OCI-LY7 (cell line): Measurements from ENCODE around the gene CDH16. TPM values are rescaled to one million over a fixed set of nuclear protein-coding genes. Genes with fewer than 3 reads are reported as not detected.

Experiments
- BruUV-seq: library from RNA; stranded (reverse); fragments of 400-500 nt; replicated peaks from 2 replicates; lab custom pipeline; 2021; lab: Mats Ljungman, UMichigan
- CTCF ChIA-PET: fragments of 300-600 bp; sonication (Branson Sonifier 250); formaldehyde crosslinking; loops from one replicate; lab custom pipeline; 2022; ENCODE audit warnings: antibody characterized with exemption; ENCODE audit not compliant: unreplicated experiment; lab: Charles Lee
- POLR2A ChIA-PET: fragments of 300-600 bp; sonication (Branson Sonifier 250); formaldehyde crosslinking; loops from one replicate; lab custom pipeline; 2022; ENCODE audit warnings: antibody characterized with exemption; lab: Charles Lee
- DNase-seq: peaks from one replicate; pipeline ENCODE4 v3.0.0-alpha.2; 2015; ENCODE audit warnings: low spot score
- H2AFZ ChIP-seq: fragments of 200-600 bp; sonication (generic), shearing (Covaris generic); 2 replicates; pipeline ENCODE4 v1.6.1; 2014; ENCODE audit warnings: mild to moderate bottlenecking, antibody characterized with exemption, low read length, moderate library complexity
- H3K27ac ChIP-seq: fragments of 200-600 bp; sonication (generic); 2 replicates; pipeline ENCODE4 v1.5.1; 2014; ENCODE audit warnings: mixed run types, low read depth, mild to moderate bottlenecking, moderate library complexity, low read length, inconsistent platforms; ENCODE audit not compliant: poor library complexity, severe bottlenecking
- H3K36me3 ChIP-seq: fragments of 200-600 bp; sonication (generic); 2 replicates; pipeline ENCODE4 v1.6.1; 2014; ENCODE audit warnings: mild to moderate bottlenecking, antibody characterized with exemption, low read length, moderate library complexity, mixed read lengths; ENCODE audit not compliant: insufficient read depth
- H3K4me1 ChIP-seq: fragments of 200-600 bp; sonication (generic); 2 replicates; pipeline ENCODE4 v1.5.1; 2014; ENCODE audit warnings: mild to moderate bottlenecking, low read length; ENCODE audit not compliant: insufficient read depth, poor library complexity, severe bottlenecking
- H3K4me2 ChIP-seq: fragments of 200-600 bp; sonication (generic); 2 replicates; pipeline ENCODE4 v1.6.1; 2014; ENCODE audit warnings: mild to moderate bottlenecking, low read length
- H3K4me3 ChIP-seq: fragments of 200-600 bp; sonication (generic); 2 replicates; pipeline ENCODE4 v1.5.1; 2014; ENCODE audit warnings: mild to moderate bottlenecking, low read depth, low read length; ENCODE audit not compliant: poor library complexity, severe bottlenecking
- H3K79me2 ChIP-seq: fragments of 200-600 bp; sonication (generic); 2 replicates; pipeline ENCODE4 v1.6.1; 2016; ENCODE audit warnings: low read depth, mild to moderate bottlenecking, low read length, moderate library complexity, mixed read lengths; ENCODE audit not compliant: insufficient read depth
- H3K9me2 ChIP-seq: fragments of 200-600 bp; sonication (generic); 2 replicates; pipeline ENCODE4 v1.6.1; 2016; ENCODE audit warnings: mild to moderate bottlenecking, low read length, mixed read lengths; ENCODE audit not compliant: insufficient read depth
- H3K9me3 ChIP-seq: fragments of 200-600 bp; sonication (generic); 2 replicates; pipeline ENCODE4 v1.6.1; 2014; ENCODE audit warnings: mild to moderate bottlenecking, mixed run types, low read length, mixed read lengths
- H4K20me1 ChIP-seq: fragments of 200-600 bp; sonication (generic); 2 replicates; pipeline ENCODE4 v1.6.1; 2014; ENCODE audit warnings: mild to moderate bottlenecking, antibody characterized with exemption, low read length, moderate library complexity, mixed read lengths; ENCODE audit not compliant: insufficient read depth
- CTCF ChIP-seq: fragments of 200-600 bp; sonication (generic); conservative IDR thresholded peaks from 2 replicates; pipeline ENCODE4 v1.5.1; 2014; ENCODE audit warnings: mild to moderate bottlenecking, antibody characterized with exemption, low read length, moderate library complexity, mixed read lengths
- EZH2phosphoT487 ChIP-seq: fragments of 200-600 bp; sonication (generic); IDR thresholded peaks from 2 replicates; pipeline ENCODE4 v1.6.1; 2018; ENCODE audit warnings: low read depth, borderline replicate concordance, mild to moderate bottlenecking, mixed run types, antibody characterized with exemption, low read length, moderate library complexity, mixed read lengths
- intact Hi-C: fragments of 100-400 bp; cut with micrococcal nuclease; formaldehyde crosslinking; loops from one replicate; pipeline ENCODE4 v1.10.0; 2022; ENCODE audit not compliant: unreplicated experiment
- total RNA-seq, 2 experiments: library from RNA; depleted of rRNA in 1 of 2; stranded (reverse); fragments of >200 nt in 1 of 2; shearing (Covaris generic) in 1 of 2; gene quantifications; 2 replicates each; pipeline ENCODE4 v1.2.3, GENCODE V29; 2014 to 2022

The CDH16 gene
- total RNA-seq, 2 experiments from 2014 or later = not detected

- no peaks in the 10 kb centered on the region for H3K79me2 ChIP-seq
- no peak overlapping the region for H3K27ac ChIP-seq
- CTCF ChIA-PET = interaction anchor here (0.6 kb wide), 1 partner anchor 9 kb away, joined by 3 read pairs; no protein-coding TSS in a partner anchor
- intact Hi-C loops = no loop called here
- H3K36me3 ChIP-seq = no peaks in the 10 kb centered on the region
- DNase-seq = no peak
- no TSS peak for BruUV-seq
- POLR2A ChIA-PET = no interaction called here
- no peak for TF ChIP-seq EZH2phosphoT487
- TF ChIP-seq CTCF = no peak
- no peaks in the 10 kb centered on the region for H3K4me1 ChIP-seq
- H3K9me3 ChIP-seq = no peaks in the 10 kb centered on the region
- H3K9me2 ChIP-seq = no peaks in the 10 kb centered on the region
- no peak overlapping the region for H2AFZ ChIP-seq
- no peak overlapping the region for H3K4me2 ChIP-seq
- H4K20me1 ChIP-seq = no peaks in the 10 kb centered on the region
- no peak overlapping the region for H3K4me3 ChIP-seq
Observed at GRCh38 chr16:66863707-66864106, 55.0 kb downstream of the CDH16 start.

GRCh38 chr16:66862023-66862520 lies 56.6 kb downstream of the CDH16 start:
- POLR2A ChIA-PET = interaction anchor here (1.2 kb wide), 1 partner anchor 57 kb away, joined by 3 read pairs; no protein-coding TSS in a partner anchor

More at GRCh38 chr16:66862023-66862520, 56.6 kb downstream of the CDH16 start:
- Histone ChIP-seq H4K20me1 (no peaks in the 10 kb centered on the region), H3K4me3 (no peak overlapping the region), H3K27ac (no peak overlapping the region), H3K36me3 (no peaks in the 10 kb centered on the region), H3K9me2 (no peaks in the 10 kb centered on the region), H3K79me2 (no peaks in the 10 kb centered on the region), H3K4me1 (no peaks in the 10 kb centered on the region), H3K4me2 (no peak overlapping the region), H3K9me3 (no peaks in the 10 kb centered on the region), H2AFZ (no peak overlapping the region)
- TF ChIP-seq EZH2phosphoT487 (no peak), CTCF (no peak)
- no TSS peak for BruUV-seq
- no peak for DNase-seq
- intact Hi-C loops = no loop called here
- CTCF ChIA-PET = no interaction called here
